PC-9 (cell line): ENCODE measurements around the gene ROS1. TPM values are rescaled to one million over a fixed set of nuclear protein-coding genes. Genes with fewer than 3 reads are reported as not detected.
A peak's percentile ranks its signal among the peaks of the same experiment; 100 is the strongest.

ENCODE experiments used
- BruUV-seq: library from RNA; stranded (reverse); fragments of 400-500 nt; replicated peaks from 2 replicates; lab custom pipeline; 2021; lab: Mats Ljungman, UMichigan
- CTCF ChIA-PET: fragments of 300-600 bp; sonication (Branson Sonifier 250); formaldehyde crosslinking; loops from one replicate; lab custom pipeline; 2022; ENCODE audit warnings: antibody characterized with exemption; lab: Charles Lee
- POLR2A ChIA-PET: fragments of 300-600 bp; sonication (Branson Sonifier 250); formaldehyde crosslinking; loops from one replicate; lab custom pipeline; 2022; ENCODE audit warnings: antibody characterized with exemption; ENCODE audit not compliant: unreplicated experiment; lab: Charles Lee
- DNase-seq, 2 experiments: peaks; one replicate each; pipeline versions ENCODE4 v3.0.0 to v3.0.0-alpha.2; 2015 to 2022; ENCODE audit warnings: mixed read lengths in 1 of 2
- H2AFZ ChIP-seq: fragments of 200-600 bp; sonication (generic); 2 replicates; pipeline ENCODE4 v1.8.1; 2017; ENCODE audit warnings: antibody characterized with exemption
- H3F3A ChIP-seq: fragments of 200-600 bp; sonication (generic); 2 replicates; pipeline ENCODE4 v1.8.1; 2017; ENCODE audit warnings: antibody characterized with exemption, mild to moderate bottlenecking, low read depth; ENCODE audit not compliant: insufficient read depth
- H3K27ac ChIP-seq: fragments of 200-600 bp; sonication (generic); 2 replicates; pipeline ENCODE4 v1.6.1; 2016; ENCODE audit warnings: mixed run types
- H3K27me3 ChIP-seq: fragments of 200-600 bp; sonication (generic); 2 replicates; pipeline ENCODE4 v1.6.1; 2016; ENCODE audit warnings: low read depth, mixed run types; ENCODE audit not compliant: insufficient read depth
- H3K36me3 ChIP-seq: fragments of 200-600 bp; sonication (generic); 2 replicates; pipeline ENCODE4 v1.6.1; 2016; ENCODE audit warnings: low read depth, mixed run types
- H3K4me1 ChIP-seq: fragments of 200-600 bp; sonication (generic); replicated peaks from 2 replicates; pipeline ENCODE4 v1.6.1; 2016; ENCODE audit warnings: mixed run types; ENCODE audit not compliant: insufficient read depth
- H3K4me2 ChIP-seq: fragments of 200-600 bp; sonication (generic); 2 replicates; pipeline ENCODE4 v1.6.1; 2017; ENCODE audit warnings: mixed run types
- H3K4me3 ChIP-seq: fragments of 200-600 bp; sonication (generic); 2 replicates; pipeline ENCODE4 v1.6.1; 2016; ENCODE audit warnings: mixed run types
- H3K79me2 ChIP-seq: fragments of 200-600 bp; sonication (generic); 2 replicates; pipeline ENCODE4 v1.6.1; 2017; ENCODE audit warnings: low read depth, mixed run types
- H3K9me2 ChIP-seq: fragments of 200-600 bp; sonication (generic); 2 replicates; pipeline ENCODE4 v1.8.1; 2017; ENCODE audit warnings: mild to moderate bottlenecking; ENCODE audit not compliant: insufficient read depth
- H3K9me3 ChIP-seq: fragments of 200-600 bp; sonication (generic); 2 replicates; pipeline ENCODE4 v1.8.1; 2016; ENCODE audit warnings: low read depth; ENCODE audit not compliant: insufficient read depth
- H4K20me1 ChIP-seq: fragments of 200-600 bp; sonication (generic); 2 replicates; pipeline ENCODE4 v1.8.1; 2017; ENCODE audit not compliant: insufficient read depth
- EZH2 ChIP-seq: fragments of 200-600 bp; sonication (generic); IDR thresholded peaks from 2 replicates; pipeline ENCODE4 v1.8.0; 2017; ENCODE audit warnings: antibody characterized with exemption, low read depth
- intact Hi-C: fragments of 100-400 bp; cut with micrococcal nuclease; formaldehyde crosslinking; loops from one replicate; pipeline ENCODE4 v1.10.0; 2022; ENCODE audit not compliant: unreplicated experiment
- total RNA-seq: library from RNA; stranded (reverse); gene quantifications from 2 replicates; pipeline ENCODE4 v1.2.3, GENCODE V29; 2021
- TF ChIP-seq, protein P1 (sequence below): fragments of 200-600 bp; sonication (generic); conservative IDR thresholded peaks from 2 replicates; pipeline ENCODE4 v1.6.1; 2017; ENCODE audit warnings: mixed run types, antibody characterized with exemption, mild to moderate bottlenecking, moderate library complexity

Gene ROS1
- total RNA-seq, 1 experiment from 2014 or later, result not detected

GRCh38 chr6:117351521-117351920, 74.2 kb downstream of the ROS1 start:
- Histone ChIP-seq H3F3A (no peaks in the 10 kb centered on the region), H3K4me2 (no peak overlapping the region), H3K9me3 (no peaks in the 10 kb centered on the region), H3K9me2 (no peaks in the 10 kb centered on the region), H3K4me3 (no peak overlapping the region), H2AFZ (no peak overlapping the region; the same call in 1 of the 2 replicates), H3K36me3 (no peaks in the 10 kb centered on the region), H3K79me2 (no peaks in the 10 kb centered on the region), H4K20me1 (no peaks in the 10 kb centered on the region), H3K27ac (no peak overlapping the region), H3K4me1 (no peaks in the 10 kb centered on the region), H3K27me3 (no peaks in the 10 kb centered on the region)
- intact Hi-C loops, result loop anchor here (10.0 kb wide), 1 partner anchor 363 kb away; no protein-coding TSS in a partner anchor
- POLR2A ChIA-PET, result interaction anchor here (0.7 kb wide), 1 partner anchor 251 kb away, joined by 5 read pairs; the partner anchor contains the start of gene GOPC
- BruUV-seq, result no TSS peak
- TF ChIP-seq, protein P1, sequence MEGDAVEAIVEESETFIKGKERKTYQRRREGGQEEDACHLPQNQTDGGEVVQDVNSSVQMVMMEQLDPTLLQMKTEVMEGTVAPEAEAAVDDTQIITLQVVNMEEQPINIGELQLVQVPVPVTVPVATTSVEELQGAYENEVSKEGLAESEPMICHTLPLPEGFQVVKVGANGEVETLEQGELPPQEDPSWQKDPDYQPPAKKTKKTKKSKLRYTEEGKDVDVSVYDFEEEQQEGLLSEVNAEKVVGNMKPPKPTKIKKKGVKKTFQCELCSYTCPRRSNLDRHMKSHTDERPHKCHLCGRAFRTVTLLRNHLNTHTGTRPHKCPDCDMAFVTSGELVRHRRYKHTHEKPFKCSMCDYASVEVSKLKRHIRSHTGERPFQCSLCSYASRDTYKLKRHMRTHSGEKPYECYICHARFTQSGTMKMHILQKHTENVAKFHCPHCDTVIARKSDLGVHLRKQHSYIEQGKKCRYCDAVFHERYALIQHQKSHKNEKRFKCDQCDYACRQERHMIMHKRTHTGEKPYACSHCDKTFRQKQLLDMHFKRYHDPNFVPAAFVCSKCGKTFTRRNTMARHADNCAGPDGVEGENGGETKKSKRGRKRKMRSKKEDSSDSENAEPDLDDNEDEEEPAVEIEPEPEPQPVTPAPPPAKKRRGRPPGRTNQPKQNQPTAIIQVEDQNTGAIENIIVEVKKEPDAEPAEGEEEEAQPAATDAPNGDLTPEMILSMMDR, result no peak
- no peak for TF ChIP-seq EZH2
- no peak for DNase-seq
- CTCF ChIA-PET, result no interaction called here

DNA sequence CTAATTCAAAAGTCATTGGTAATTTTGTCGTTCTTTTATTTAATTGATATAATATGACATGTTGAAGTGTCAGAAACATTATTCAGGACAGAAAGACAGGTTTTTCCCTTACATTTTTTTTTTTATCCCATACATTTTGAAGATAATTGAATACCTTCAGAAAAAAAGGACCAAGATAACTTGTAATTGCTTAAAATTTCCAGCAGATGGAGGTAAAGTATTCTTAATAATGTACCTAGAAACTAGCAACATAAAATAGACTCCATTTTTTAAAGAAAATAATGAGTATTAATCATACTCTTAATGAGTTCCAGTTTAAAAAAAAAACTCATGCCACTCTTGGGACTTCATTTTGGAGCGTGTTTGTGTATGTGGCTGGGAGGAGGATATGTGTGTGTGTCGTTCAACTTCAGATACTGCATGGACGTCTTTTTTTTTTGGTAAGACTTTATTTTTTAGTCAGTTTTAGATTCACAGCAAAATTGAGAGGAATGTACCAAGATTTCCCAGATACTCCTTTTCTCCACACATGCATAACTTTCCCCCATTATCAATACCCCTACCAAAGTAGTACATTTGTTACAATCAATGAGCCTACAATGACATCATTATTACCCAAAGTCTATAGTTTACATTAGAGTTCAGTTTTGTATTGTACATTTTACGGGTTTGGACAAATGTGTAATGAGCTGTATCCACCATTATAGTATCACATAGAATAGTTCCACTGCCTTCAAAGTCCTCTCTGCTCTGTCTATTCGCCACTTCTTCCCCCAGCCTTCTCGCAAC, 79.4 kb downstream of the ROS1 start:
- H3K9me3 ChIP-seq, result no peaks in the 10 kb centered on the region
- H3K27ac ChIP-seq, result no peak overlapping the region
- H3K9me2 ChIP-seq, result no peaks in the 10 kb centered on the region
- peak overlapping the region; percentile 20; the same call in 1 of the 2 replicates for H3K4me2 ChIP-seq
- no peak overlapping the region; the same call in 1 of the 2 replicates for H2AFZ ChIP-seq
- no peaks in the 10 kb centered on the region for H3F3A ChIP-seq
- POLR2A ChIA-PET, result no interaction called here
- H3K4me1 ChIP-seq, result no peaks in the 10 kb centered on the region
- intact Hi-C loops, result loop anchor here (1.0 to 10.0 kb wide), 6 partner anchors 101 to 1238 kb away; no protein-coding TSS in a partner anchor
- H3K27me3 ChIP-seq, result no peaks in the 10 kb centered on the region
- TF ChIP-seq, protein P1, result peak; percentile 89
- TF ChIP-seq EZH2, result no peak
- no peaks in the 10 kb centered on the region for H3K79me2 ChIP-seq
- no TSS peak for BruUV-seq
- no peaks in the 10 kb centered on the region for H3K36me3 ChIP-seq
- H3K4me3 ChIP-seq, result no peak overlapping the region
- H4K20me1 ChIP-seq, result no peaks in the 10 kb centered on the region
- CTCF ChIA-PET, result no interaction called here
- peak in 1 of 2 experiments; percentile 44 for DNase-seq

DNA sequence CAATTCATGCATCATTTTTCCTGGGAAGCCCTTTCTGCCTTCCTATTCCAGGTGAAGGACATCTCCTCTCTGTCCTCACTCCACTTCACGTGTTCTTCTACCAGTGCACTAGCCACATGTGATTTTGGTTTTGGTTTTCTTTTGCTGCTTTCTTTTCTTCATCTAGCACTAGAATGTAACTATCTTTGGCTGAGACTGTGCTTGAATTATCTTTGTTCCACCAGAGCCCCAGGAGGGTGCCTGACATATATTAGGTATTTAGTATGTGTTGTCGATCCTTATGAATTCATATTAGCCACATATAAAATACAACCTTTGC, 80.5 kb downstream of the ROS1 start:
- Histone ChIP-seq H3K79me2 (no peaks in the 10 kb centered on the region), H3K4me3 (no peak overlapping the region), H2AFZ (no peak overlapping the region), H3K4me1 (no peaks in the 10 kb centered on the region), H3K27me3 (no peaks in the 10 kb centered on the region), H3F3A (no peaks in the 10 kb centered on the region), H4K20me1 (no peaks in the 10 kb centered on the region), H3K9me3 (no peaks in the 10 kb centered on the region), H3K27ac (no peak overlapping the region), H3K9me2 (no peaks in the 10 kb centered on the region), H3K4me2 (no peak overlapping the region), H3K36me3 (no peaks in the 10 kb centered on the region)
- BruUV-seq, result no TSS peak
- DNase-seq, result no peak
- ChIA-PET POLR2A (no interaction called here), CTCF (no interaction called here)
- intact Hi-C loops, result loop anchor here (5.0 to 10.0 kb wide), 3 partner anchors 102 to 1240 kb away; no protein-coding TSS in a partner anchor
- TF ChIP-seq, protein P1, result no peak
- TF ChIP-seq EZH2, result no peak
